Body of pancreas (tissue), 4 donors: ENCODE data around the gene SCIMP. TPM values are rescaled to one million over a fixed set of nuclear protein-coding genes. Genes with fewer than 3 reads are reported as not detected.
"Not testable (repeated sequence)": the region's sequence is repeated elsewhere in the genome, so short reads cannot be mapped to it uniquely, and the experiment has no call there.

ENCODE experiments used
- ATAC-seq: fragments of 150-250 bp; one replicate; pipeline ENCODE4 v1.9.1; 2016
- DNase-seq, 4 donors: peaks; one replicate each; pipeline ENCODE4 v3.0.0-alpha.2; 2019
- H3K27ac ChIP-seq, 4 donors: fragments of 200-600 bp; sonication (generic); 1 replicate in 3 of 4; 2 replicates in 1 of 4; pipeline versions ENCODE4 v1.5.1 to v1.6.1; 2016 to 2019; ENCODE audit warnings: mild to moderate bottlenecking in 1 of 4, mixed read lengths in 1 of 4, moderate library complexity in 1 of 4
- H3K27me3 ChIP-seq, 2 donors: fragments of 200-600 bp; sonication (generic); one replicate each; pipeline ENCODE4 v1.6.0; 2016; ENCODE audit warnings: mild to moderate bottlenecking in 1 of 2
- H3K36me3 ChIP-seq, 2 donors: fragments of 200-600 bp; sonication (generic); replicated peaks in 1 of 2; 2 replicates each; pipeline ENCODE4 v1.5.1; 2016; ENCODE audit warnings: low read depth in 2 of 2; ENCODE audit not compliant: insufficient read depth in 1 of 2
- H3K4me1 ChIP-seq: fragments of 200-600 bp; sonication (generic); one replicate; pipeline ENCODE4 v1.6.0; 2016
- H3K4me3 ChIP-seq, 2 donors: fragments of 200-600 bp; sonication (generic); 1 replicate in 1 of 2; 2 replicates in 1 of 2; pipeline ENCODE4 v1.5.1; 2016 to 2019
- H3K9me3 ChIP-seq, 3 donors: fragments of 200-600 bp; sonication (generic); 1 replicate in 2 of 3; 2 replicates in 1 of 3; pipeline ENCODE4 v1.5.1; 2016
- POLR2A ChIP-seq, 3 donors: fragments of 450-650 bp; IDR thresholded peaks; one replicate each; pipeline ENCODE4 v1.6.1; 2016; ENCODE audit warnings: antibody characterized with exemption in 3 of 3, mild to moderate bottlenecking in 2 of 3
- WGBS, 2 donors: methylation state at CpG; one replicate each; pipeline ENCODE4 v1.1.5; 2017; 5-methylcytosine and 5-hydroxymethylcytosine counted together
- intact Hi-C: fragments of 100-400 bp; cut with DNase I; formaldehyde crosslinking; loops from one replicate; pipeline ENCODE4 v1.15.1; 2023
- total RNA-seq, 2 donors: library from RNA; depleted of rRNA; stranded (reverse); fragments of >200 nt; gene quantifications; one replicate each; pipeline ENCODE4 v1.1.0, GENCODE V29; 2016
- TF ChIP-seq, protein P1 (sequence below), 7 experiments: fragments of 450-650 bp in 4 of 7; fragments of 200-600 bp in 3 of 7; sonication (generic) in 3 of 7; IDR thresholded peaks; one replicate each; pipeline ENCODE4 v1.5.1; 2016 to 2019; ENCODE audit warnings: antibody characterized with exemption in 7 of 7

The SCIMP gene
- total RNA-seq, 2 donors from 2014 or later, result 0.33 to 2.1 TPM

DNA sequence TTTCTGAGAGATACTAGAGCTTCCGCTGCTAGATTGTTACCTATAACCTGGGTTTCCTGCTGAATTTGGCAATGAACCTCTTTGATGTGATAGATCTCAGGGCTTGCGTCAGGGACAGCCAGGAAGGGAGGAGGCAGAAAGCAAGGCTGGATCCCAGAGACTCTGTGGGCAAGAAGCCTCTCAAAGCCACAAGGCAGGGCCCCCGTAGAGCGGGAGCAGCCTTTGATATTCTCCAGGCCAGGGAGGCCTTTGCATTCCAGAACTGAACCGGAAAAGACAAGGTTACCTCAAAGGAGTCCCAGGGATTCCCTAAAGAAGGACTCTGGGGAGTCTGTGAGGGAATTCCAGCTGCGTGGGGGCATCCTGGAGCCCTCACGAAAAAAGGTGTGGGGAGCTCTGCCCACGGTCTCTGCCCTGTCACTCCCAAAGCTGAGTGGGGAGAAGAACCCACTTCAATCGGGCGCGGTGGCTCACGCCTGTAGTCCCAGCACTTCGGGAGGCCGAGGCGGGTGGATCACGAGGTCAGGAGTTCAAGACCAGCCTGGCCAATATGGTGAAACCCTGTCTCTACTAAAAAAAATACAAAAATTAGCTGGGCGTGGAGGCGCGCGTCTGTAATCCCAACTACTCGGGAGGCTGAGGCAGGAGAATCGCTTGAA lies 14.3 kb upstream of the SCIMP start:
- intact Hi-C loops, result no loop called here
- WGBS, 2 donors, result 61 to 73% methylated on average over 18 to 22 of the region's 22 CpGs
- DNase-seq (no peak), ATAC-seq (no peak)
- H3K9me3 ChIP-seq, result no peaks in the 10 kb centered on the region
- TF ChIP-seq, protein P1, sequence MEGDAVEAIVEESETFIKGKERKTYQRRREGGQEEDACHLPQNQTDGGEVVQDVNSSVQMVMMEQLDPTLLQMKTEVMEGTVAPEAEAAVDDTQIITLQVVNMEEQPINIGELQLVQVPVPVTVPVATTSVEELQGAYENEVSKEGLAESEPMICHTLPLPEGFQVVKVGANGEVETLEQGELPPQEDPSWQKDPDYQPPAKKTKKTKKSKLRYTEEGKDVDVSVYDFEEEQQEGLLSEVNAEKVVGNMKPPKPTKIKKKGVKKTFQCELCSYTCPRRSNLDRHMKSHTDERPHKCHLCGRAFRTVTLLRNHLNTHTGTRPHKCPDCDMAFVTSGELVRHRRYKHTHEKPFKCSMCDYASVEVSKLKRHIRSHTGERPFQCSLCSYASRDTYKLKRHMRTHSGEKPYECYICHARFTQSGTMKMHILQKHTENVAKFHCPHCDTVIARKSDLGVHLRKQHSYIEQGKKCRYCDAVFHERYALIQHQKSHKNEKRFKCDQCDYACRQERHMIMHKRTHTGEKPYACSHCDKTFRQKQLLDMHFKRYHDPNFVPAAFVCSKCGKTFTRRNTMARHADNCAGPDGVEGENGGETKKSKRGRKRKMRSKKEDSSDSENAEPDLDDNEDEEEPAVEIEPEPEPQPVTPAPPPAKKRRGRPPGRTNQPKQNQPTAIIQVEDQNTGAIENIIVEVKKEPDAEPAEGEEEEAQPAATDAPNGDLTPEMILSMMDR (IDR thresholded peaks at IDR 0.05), result no peak
- no peak for TF ChIP-seq POLR2A (IDR thresholded peaks at IDR 0.05)
- no peak overlapping the region for H3K4me3 ChIP-seq
- H3K36me3 ChIP-seq, result no peaks in the 10 kb centered on the region
- no peak overlapping the region for H3K27ac ChIP-seq
- H3K27me3 ChIP-seq, result no peaks in the 10 kb centered on the region
- no peaks in the 10 kb centered on the region for H3K4me1 ChIP-seq

DNA sequence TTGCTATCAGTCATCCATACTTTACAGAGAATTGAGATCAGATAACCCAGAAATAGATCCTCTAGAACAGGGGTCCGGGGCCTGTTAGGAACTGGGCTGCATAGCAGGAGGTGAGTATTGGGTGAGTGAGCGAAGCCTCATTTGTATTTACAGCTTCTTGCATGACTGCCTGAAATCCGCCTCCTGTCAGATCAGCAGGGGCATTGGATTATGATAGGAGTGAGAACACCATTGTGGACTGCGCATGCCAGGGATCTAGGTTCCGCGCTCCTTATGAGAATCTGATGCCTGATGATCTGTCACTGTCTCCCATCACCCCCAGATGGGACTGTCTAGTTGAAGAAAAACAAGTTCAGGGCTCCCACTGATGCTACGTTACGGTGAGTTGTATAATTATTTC lies 13.0 kb upstream of the SCIMP start:
- ATAC-seq, result no peak
- Histone ChIP-seq H3K4me3 (no peak overlapping the region), H3K36me3 (no peaks in the 10 kb centered on the region), H3K9me3 (no peaks in the 10 kb centered on the region), H3K27ac (no peak overlapping the region), H3K27me3 (no peaks in the 10 kb centered on the region), H3K4me1 (no peaks in the 10 kb centered on the region)
- DNase-seq, result no peak
- intact Hi-C loops, result no loop called here
- TF ChIP-seq, protein P1 (IDR thresholded peaks at IDR 0.05), result no peak
- TF ChIP-seq POLR2A (IDR thresholded peaks at IDR 0.05), result no peak
- 85 to 92% methylated on average over 8 of the region's 8 CpGs for WGBS, 2 donors

DNA sequence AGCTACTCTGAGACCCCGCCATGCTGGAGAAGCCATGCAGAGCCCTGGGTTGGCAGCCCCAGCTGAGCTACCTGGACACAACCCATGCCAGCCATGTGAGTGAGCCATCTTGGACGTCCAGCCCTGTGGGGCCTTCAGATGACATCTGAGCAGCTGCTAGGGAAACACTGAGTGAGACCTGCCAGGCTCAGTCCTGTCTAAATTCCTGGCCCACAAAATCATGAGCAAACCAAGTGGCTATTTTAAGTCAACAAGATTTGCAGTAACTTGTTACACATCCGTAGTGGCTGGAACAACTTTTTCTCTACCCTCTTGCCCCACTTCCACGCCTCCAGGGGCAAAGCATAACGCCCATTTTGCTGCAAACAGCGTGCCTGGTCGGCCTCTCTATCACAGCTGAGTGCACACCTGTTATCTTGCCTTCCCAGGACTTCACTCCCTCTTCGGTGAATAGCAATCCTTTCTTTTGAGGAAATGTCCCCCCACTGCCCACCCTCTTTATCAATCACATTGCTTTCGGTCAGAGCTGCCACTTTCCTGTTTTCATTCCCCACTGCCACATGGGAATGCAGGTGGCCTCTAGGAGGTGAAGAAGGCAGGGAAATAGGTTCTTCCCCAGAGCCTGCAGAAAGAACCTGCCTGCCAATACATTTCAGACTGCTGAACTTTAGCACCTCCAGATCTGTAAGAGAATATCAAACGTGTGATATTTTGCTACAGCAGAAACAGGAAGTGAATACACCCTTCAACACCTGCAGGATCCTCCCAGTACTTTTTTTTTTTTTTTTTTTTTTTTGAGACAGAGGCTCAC lies 7.4 kb upstream of the SCIMP start:
- Histone ChIP-seq H3K36me3 (no peaks in the 10 kb centered on the region), H3K4me1 (peaks cover 7% of the 10 kb centered on the region), H3K9me3 (no peaks in the 10 kb centered on the region), H3K27ac (no peak overlapping the region), H3K27me3 (no peaks in the 10 kb centered on the region), H3K4me3 (no peak overlapping the region)
- 28 to 36% methylated on average over 8 to 10 of the region's 10 CpGs for WGBS, 2 donors
- intact Hi-C loops, result no loop called here
- no peak for TF ChIP-seq POLR2A (IDR thresholded peaks at IDR 0.05)
- TF ChIP-seq, protein P1 (IDR thresholded peaks at IDR 0.05), result no peak
- DNase-seq (no peak), ATAC-seq (no peak)

DNA sequence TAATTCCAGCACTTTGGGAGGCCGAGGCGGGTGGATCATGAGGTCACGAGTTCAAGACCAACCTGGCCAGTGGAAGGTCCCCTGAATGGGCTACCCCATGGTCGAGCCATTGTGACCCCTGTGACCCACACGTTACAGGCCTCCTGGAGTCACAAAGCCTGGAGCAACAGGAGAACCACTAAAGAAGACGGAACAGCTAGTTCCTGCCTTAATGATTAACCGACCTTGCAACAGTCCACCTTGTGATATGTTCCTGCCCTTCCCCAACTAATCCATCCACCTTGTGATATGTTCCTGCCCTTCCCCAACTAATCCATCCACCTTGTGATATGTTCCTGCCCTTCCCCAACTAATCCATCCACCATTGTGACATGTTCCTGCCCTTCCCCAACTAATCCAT lies 5.1 kb upstream of the SCIMP start:
- H3K27ac ChIP-seq, H3K9me3 ChIP-seq, H3K36me3 ChIP-seq, H3K27me3 ChIP-seq, H3K4me3 ChIP-seq, H3K4me1 ChIP-seq, DNase-seq, intact Hi-C loops, ATAC-seq: not testable (repeated sequence)
- 78 to 85% methylated on average over 7 of the region's 7 CpGs for WGBS, 2 donors

DNA sequence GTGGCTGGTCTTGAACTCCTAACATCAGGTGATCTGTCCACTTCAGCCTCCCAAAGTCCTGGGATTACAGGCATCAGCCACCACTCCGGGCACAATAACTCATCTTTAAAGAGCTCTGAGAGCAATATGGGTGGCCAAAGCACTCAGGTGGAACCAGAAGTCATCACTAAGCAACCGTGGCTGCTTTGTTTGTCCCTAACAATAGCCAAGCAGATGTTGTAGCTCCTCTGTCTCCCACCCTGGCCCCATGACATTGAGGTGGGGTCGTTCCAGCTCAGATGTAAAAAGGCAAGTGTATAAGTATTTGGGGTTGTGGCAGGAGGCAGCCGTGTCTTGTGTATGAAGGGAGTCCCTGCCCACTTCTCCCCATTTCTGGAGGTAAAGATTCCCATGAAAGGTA lies 3.7 kb upstream of the SCIMP start:
- WGBS, 2 donors, result 62 to 70% methylated on average over 3 to 4 of the region's 4 CpGs
- H3K36me3 ChIP-seq, result no peaks in the 10 kb centered on the region
- no peak overlapping the region for H3K27ac ChIP-seq
- intact Hi-C loops, result no loop called here
- no peak for TF ChIP-seq POLR2A (IDR thresholded peaks at IDR 0.05)
- TF ChIP-seq, protein P1 (IDR thresholded peaks at IDR 0.05), result no peak
- no peaks in the 10 kb centered on the region for H3K9me3 ChIP-seq
- ATAC-seq, result no peak
- H3K27me3 ChIP-seq, result no peaks in the 10 kb centered on the region
- H3K4me3 ChIP-seq, result no peak overlapping the region
- no peak for DNase-seq
- peaks cover 7% of the 10 kb centered on the region for H3K4me1 ChIP-seq
